DOHH2 (cell line): ENCODE results near the gene TCF20.

ENCODE experiments used
- EZH2phosphoT487 ChIP-seq: fragments of 200-600 bp; sonication (generic); IDR thresholded peaks from 2 replicates; pipeline ENCODE4 v1.6.1; 2017; ENCODE audit warnings: borderline replicate concordance, mild to moderate bottlenecking, antibody characterized with exemption, low read length, moderate library complexity, mixed read lengths
- TF ChIP-seq, protein P1 (sequence below): fragments of 200-600 bp; sonication (generic); IDR thresholded peaks from one replicate; pipeline ENCODE4 v1.5.1; 2014; ENCODE audit warnings: antibody characterized with exemption, mild to moderate bottlenecking, low read depth, low read length; ENCODE audit not compliant: poor library complexity, severe bottlenecking

DNA sequence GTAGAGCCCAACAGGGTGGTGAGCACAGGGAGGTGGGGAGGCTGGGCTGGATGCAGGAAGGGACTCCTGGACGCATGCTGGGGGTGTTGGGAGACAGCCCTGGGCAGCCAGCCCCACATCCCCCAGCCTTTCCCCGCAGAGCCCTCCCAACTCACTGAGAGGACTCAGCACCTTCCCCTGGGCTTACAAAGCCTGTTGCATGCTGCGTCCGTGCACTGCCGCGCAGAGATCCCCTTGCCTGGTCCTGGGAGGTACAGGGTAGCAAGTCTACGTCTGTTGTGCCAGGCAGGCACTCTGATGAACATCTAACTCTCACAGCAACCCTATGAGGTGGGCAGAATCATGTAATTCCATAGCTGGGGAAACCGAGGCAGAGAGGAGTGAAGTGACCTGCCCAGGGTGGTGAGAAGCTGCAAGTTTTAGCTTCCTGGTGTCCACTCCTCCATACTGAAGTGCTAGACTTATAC, 33.9 kb upstream of the TCF20 start:
- TF ChIP-seq, protein P1, sequence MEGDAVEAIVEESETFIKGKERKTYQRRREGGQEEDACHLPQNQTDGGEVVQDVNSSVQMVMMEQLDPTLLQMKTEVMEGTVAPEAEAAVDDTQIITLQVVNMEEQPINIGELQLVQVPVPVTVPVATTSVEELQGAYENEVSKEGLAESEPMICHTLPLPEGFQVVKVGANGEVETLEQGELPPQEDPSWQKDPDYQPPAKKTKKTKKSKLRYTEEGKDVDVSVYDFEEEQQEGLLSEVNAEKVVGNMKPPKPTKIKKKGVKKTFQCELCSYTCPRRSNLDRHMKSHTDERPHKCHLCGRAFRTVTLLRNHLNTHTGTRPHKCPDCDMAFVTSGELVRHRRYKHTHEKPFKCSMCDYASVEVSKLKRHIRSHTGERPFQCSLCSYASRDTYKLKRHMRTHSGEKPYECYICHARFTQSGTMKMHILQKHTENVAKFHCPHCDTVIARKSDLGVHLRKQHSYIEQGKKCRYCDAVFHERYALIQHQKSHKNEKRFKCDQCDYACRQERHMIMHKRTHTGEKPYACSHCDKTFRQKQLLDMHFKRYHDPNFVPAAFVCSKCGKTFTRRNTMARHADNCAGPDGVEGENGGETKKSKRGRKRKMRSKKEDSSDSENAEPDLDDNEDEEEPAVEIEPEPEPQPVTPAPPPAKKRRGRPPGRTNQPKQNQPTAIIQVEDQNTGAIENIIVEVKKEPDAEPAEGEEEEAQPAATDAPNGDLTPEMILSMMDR: no peak
- no peak for TF ChIP-seq EZH2phosphoT487
